CD4-positive, alpha-beta T cell treated with Interleukin-10 for 1 hour (primary cell): ENCODE measurements around the gene NPEPL1.

Experiments used
- DNase-seq: peaks from one replicate; pipeline ENCODE4 v3.0.0-alpha.2; 2020

Gene NPEPL1

DNA sequence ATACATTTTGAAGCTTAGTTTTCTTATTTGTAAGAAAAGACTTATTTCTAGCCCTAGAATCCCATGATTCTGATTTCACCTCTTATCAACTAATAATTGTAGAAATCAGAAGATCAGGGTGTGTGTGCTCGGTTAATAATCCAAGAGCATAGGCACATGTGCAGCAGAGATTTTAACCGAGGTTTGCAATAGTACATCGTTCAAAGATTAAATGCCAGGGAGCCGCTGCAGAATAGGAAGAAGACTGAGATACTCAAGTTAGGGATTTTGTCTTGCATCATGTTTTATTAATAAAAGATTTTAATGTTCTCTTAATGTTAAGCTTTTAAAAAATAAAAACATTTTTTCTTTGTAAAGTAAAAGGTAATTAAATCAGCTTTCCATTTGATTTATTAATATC lies 34.6 kb upstream of the NPEPL1 start:
- no peak for DNase-seq

- DNase-seq, result no peak
These were observed 33.8 kb upstream of the NPEPL1 start for GRCh38 chr20:58658760-58659159.

DNA sequence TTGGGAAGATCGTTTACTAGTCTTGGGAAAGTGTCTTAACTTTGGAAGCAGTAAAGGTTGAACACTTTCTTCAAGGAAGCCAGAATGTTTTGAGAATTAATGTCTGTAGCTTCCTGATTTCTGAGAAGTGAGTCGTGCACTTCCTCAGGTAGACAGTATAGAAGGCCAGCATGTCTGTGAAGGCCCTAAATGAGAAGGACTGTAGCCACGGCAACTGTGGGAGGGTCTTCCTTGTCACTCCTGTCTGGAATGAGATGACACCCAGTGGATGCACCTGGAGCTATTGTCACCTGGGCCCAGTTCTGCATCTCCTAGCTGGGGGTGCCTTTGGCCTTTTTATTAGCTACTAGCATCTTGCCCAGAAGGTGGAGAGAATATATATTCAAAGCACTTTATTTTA lies 32.8 kb upstream of the NPEPL1 start:
- peak; percentile 56 for DNase-seq

DNA sequence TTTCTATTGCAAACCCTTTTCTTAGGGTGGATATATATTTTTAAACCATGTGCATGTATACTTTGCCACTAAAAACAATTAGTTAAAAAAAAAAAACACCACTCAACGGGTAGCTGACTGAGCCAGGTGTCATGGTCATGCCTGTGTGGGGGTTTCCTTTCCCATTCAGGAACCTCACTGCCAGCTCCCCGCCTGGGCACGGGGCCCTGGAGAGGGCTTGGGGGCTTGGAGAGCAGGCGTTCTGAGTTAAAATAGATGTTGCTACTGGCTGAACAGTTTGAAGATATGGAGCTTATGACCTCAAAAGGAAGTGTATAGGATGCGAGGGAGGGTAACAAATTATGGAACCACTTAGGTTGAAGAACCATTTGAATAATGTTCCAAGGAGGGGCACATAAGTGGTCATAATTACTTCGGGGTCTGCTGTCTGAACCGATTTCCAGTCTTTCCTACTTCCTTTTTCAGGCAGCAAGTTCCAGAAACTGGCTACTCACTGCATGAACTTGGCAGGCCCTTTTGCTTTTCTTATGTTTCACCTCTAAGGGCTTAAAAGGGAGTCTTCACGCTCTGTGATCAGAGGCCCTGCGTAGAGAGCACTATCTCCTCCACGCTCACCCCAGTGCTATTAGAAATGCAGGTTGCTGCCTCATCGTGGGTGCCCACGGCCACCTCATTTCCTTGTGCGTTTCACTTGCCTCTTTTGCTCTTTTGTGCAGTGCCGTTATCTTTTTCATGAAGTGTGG lies 31.6 kb upstream of the NPEPL1 start:
- peak; percentile 59 for DNase-seq

DNA sequence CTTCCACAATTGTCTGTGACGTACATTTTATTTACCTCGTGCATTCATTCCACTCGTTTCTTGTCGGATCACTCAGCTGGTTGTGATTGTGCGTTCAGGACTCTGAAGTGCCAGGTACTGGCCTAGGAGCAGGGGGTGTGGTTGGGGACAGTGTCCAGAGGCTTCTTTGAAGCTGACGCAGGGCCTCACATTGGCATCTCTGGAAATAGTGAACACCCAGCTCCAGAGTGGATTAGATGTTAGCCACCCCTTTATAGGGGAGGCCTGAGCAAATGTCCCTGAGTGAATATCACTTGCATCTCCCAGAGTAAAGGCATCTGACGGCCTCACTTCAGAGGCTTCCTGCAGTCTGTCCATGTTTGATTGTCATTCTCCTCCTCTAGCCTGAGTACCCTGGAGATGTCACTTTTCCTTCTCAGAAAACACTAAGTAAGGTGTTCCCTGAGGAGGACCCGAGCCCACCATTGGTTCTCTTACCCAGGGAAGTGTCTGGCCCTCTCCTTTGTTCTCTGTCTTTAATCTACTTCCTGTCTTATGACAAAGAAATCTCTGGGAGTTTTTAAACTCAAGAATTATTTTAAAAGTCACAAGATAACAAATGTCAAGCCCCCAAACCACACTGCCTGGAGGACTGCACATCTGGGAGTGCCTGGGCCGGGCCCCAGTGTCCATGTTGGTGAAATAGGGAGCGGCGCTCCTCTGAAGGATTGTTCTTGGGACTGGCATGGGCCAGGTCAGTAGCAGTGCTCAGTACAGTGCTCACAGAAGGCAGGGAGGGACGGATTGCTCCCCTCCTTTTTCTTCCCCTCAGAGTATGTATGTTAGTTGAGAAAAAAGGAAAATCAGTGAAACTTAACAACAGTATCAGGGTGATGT lies 30.8 kb upstream of the NPEPL1 start:
- peak; percentile 20 for DNase-seq

DNA sequence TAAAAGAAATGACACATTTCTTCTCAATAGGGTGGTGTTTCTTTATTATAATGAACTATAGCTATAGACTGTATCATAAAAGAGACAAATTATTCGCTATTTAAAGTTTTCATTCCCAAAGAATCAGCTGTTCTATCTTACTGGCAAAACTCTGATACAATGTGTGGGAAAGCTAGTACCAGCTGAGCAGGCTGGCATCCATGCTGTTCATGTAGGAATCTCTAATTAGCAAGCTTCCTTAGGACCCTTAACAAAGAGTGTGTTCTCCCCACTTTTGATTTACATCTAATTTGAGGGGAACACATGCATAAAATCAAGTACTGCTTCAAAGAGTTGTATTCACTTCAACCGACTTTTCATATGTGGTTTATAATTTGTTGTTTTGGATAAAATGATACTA lies 28.3 kb upstream of the NPEPL1 start:
- no peak for DNase-seq

- no peak for DNase-seq
These were observed 27.7 kb upstream of the NPEPL1 start for GRCh38 chr20:58664883-58665282.

DNA sequence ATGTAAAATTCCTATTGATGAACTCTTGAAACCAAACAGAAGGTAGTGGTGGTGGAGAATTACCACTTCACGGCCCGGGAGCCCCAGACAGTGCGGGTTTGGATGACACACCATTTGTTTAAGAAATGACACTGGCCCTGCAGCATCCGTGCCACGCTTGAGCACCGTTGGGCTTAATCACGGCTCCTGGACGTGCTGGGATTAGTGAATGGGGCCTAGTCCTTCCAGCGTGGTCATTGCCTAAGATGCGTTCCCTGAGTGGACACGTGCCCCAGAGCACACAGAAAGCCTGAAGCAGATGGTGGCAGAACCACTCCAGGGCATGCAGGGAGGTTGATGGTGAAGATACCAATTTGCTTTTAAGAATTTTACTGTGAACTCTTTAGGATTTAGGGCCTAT lies 27.0 kb upstream of the NPEPL1 start:
- no peak for DNase-seq

DNA sequence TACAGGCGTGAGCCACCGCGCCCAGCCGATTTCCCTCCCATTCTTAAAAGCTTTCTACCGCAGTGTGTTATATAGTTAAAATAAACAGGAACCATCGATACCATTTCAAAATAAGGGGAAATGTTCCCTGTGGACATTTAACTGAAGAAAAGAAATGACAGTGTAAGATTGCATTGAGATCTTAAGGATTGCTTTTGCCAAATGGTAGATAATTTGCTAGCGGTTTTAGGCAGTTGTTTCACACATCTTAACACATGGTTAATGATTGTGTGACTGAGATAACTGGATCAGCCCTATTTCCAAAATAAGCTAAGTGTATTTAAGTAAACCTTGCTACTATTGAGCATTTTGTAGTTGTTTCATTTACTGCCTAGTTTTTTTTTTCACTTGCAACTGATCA lies 25.9 kb upstream of the NPEPL1 start:
- no peak for DNase-seq

- no peak for DNase-seq
These were observed 24.6 kb upstream of the NPEPL1 start for GRCh38 chr20:58667975-58668374.

- no peak for DNase-seq
These were observed 23.7 kb upstream of the NPEPL1 start for GRCh38 chr20:58668901-58669286.

DNA sequence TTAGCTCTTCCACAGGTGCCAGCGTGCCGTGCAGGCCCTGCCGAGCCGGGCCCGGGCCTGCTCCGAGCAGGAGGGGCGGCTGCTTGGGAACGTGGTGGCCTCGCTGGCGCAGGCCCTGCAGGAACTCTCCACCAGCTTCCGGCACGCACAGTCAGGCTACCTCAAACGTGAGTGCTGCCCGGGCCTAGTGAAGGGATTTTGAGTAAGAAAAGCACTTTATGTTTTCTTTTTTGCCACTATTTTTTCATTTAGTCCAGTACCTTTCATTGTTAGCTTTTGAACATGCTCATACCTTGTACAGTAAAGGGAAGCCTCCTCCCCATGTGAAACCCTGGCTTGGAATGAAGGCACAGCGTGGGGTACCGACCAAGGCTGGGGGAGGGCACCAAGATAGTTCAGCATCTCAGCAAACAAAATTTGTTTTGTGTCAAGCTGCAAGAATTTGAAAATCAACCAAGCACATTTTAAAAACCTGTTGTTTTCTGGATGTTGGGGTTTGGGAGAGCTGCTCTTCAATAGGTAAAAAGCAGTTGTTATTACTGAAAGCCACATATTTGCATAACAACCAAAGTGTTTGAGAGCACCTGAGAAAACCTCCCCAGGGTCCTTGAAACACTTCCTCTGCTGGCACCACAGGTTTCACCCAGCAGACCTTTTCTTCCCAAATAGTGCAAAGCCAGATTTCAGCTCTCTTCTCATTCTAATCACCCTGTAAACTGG lies 23.2 kb upstream of the NPEPL1 start:
- no peak for DNase-seq

DNA sequence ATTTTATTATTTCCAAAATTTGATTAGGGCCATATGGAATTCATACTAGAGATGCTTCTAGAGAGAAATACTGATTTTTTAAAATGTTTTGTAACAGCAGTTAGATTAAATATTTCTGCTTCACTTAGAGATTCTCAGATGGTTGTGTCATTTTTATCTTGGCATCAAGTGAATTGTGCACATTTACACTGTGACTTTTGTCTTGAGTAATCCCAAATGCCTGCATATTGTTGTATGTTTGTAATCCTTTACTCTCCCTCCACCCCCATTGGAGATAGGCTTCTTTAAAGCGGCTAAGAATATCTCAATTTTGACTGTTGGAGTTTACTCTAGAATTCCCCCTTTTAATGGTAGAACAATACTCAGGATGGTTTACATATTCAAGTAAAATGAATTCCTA lies 22.5 kb upstream of the NPEPL1 start:
- DNase-seq, result no peak

- DNase-seq, result no peak
These were observed 21.9 kb upstream of the NPEPL1 start for GRCh38 chr20:58670659-58671058.

DNA sequence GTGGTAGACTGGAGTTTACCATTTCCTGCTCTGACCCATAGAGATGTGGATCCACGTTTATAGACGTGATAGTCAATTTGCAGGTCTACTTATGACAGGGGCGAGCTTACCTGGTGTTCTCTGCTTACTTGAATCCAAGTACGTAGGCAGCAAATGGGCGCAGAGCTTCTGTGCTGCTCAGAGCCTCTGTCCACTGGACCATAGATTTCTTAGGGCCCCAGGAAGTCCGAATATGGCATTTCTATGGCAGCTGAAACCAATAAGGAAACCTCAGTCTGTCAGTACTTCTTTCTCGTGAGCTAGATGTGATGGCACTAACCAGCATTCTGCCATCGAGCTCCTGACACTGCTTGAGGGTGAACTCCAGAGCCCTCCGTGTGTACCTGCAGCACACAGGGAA lies 19.5 kb upstream of the NPEPL1 start:
- DNase-seq, result no peak

DNA sequence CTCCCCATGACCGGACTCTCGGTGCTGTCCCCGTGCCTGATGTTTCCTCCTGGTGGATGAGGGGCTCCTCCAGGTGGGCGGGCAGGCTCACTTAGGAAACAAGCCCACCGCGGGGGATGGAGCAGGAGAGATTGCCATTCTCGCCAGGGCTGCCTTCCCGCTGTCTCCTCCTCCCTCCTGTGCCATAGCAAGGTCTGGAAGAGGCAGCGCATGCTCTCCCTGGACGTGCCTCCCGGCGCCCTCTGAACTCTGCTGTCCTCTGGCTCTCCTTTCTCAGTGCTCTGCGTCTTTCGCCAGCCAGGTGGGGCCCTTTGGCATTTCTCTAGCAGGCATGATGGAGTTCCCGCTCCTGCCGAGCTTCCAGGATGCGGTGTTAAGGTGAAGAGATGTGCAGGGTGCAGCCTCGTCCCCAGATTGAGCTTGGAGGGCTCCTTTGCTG lies 17.4 kb upstream of the NPEPL1 start:
- DNase-seq, result no peak

GRCh38 chr20:58675641-58676040 lies 17.0 kb upstream of the NPEPL1 start:
- DNase-seq, result no peak

GRCh38 chr20:58676161-58676560 lies 16.4 kb upstream of the NPEPL1 start:
- no peak for DNase-seq

DNA sequence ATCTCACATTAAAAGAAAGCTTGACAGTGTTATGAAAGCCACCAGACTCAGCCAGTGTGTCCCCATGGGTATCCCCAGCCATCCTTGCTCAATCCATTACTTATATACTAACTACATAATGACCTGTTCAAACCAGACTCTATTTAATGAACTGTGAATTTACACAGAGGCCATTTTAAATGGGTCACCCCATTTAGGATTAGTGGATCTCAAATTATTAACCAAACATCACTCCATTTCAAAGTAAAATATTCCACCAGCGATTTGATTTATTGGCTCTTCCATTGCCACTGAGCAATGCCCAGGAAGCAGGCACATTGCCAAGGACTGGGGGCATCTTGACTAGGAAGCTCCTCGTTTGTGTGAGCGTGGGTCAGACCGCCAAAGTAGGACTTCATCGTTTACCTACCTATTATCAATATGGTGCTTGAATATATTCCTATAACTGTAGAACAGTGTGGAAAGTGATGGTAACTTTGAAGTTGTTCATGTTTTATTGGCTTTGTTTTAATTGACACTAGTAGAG lies 15.5 kb upstream of the NPEPL1 start:
- DNase-seq, result no peak

GRCh38 chr20:58677808-58678207 lies 14.8 kb upstream of the NPEPL1 start:
- DNase-seq, result no peak

- DNase-seq, result no peak
These were observed 13.8 kb upstream of the NPEPL1 start for GRCh38 chr20:58678806-58679205.

- no peak for DNase-seq
These were observed 9.7 kb upstream of the NPEPL1 start for GRCh38 chr20:58682656-58683531.
